Lung microvascular endothelial cell (primary cell): ENCODE data around the gene FASLG. TPM values are rescaled to one million over a fixed set of nuclear protein-coding genes. Genes with fewer than 3 reads are reported as not detected.

Experiments used
- DNase-seq, 2 donors: peaks; one replicate each; pipeline versions ENCODE4 v3.0.0 to v3.0.0-alpha.2; 2010; ENCODE audit warnings: low read depth in 2 of 2
- total RNA-seq: library from RNA; depleted of rRNA; stranded (reverse); fragments of >200 nt; gene quantifications from 2 replicates; pipeline ENCODE4 v1.2.1, GENCODE V29; 2014

Gene FASLG
- total RNA-seq, 1 donor from 2014 or later = not detected

GRCh38 chr1:172646653-172647052 lies 12.2 kb upstream of the FASLG start:
- no peak for DNase-seq

GRCh38 chr1:172647110-172647564 lies 11.8 kb upstream of the FASLG start:
- no peak for DNase-seq

GRCh38 chr1:172647987-172648386 lies 10.9 kb upstream of the FASLG start:
- no peak for DNase-seq

GRCh38 chr1:172650474-172651193 lies 8.3 kb upstream of the FASLG start:
- no peak for DNase-seq

- peak in 1 of 2 donors; percentile 40 for DNase-seq
These were observed 5.7 kb upstream of the FASLG start for GRCh38 chr1:172653015-172653709.

- peak in 1 of 2 donors; percentile 76 for DNase-seq
These were observed 4.4 kb upstream of the FASLG start for GRCh38 chr1:172654535-172654934.

GRCh38 chr1:172656576-172656975 lies 2.3 kb upstream of the FASLG start:
- DNase-seq = no peak

- no peak for DNase-seq
These were observed 1.3 kb upstream of the FASLG start for GRCh38 chr1:172657586-172657985.

- DNase-seq = no peak
These were observed 2.2 kb downstream of the FASLG start for GRCh38 chr1:172661107-172661506.

GRCh38 chr1:172662464-172663109 lies 3.7 kb downstream of the FASLG start:
- DNase-seq = peak; percentile 58 to 94

- no peak for DNase-seq
These were observed 4.8 kb downstream of the FASLG start for GRCh38 chr1:172663732-172664131.

GRCh38 chr1:172668097-172668496 lies 9.2 kb downstream of the FASLG start:
- no peak for DNase-seq

- no peak for DNase-seq
These were observed 10.1 kb downstream of the FASLG start for GRCh38 chr1:172669011-172669410.

- DNase-seq = no peak
These were observed 11.4 kb downstream of the FASLG start for GRCh38 chr1:172670316-172670715.

GRCh38 chr1:172670791-172671190 lies 11.9 kb downstream of the FASLG start:
- no peak for DNase-seq

GRCh38 chr1:172671591-172671990 lies 12.7 kb downstream of the FASLG start:
- no peak for DNase-seq

GRCh38 chr1:172672720-172673119 lies 13.8 kb downstream of the FASLG start:
- DNase-seq = no peak

- no peak for DNase-seq
These were observed 14.9 kb downstream of the FASLG start for GRCh38 chr1:172673761-172674160.

GRCh38 chr1:172674831-172675613 lies 16.1 kb downstream of the FASLG start:
- DNase-seq = no peak

GRCh38 chr1:172679000-172679772 lies 20.3 kb downstream of the FASLG start:
- DNase-seq = peak; percentile 6 to 67

- DNase-seq = no peak
These were observed 21.3 kb downstream of the FASLG start for GRCh38 chr1:172680244-172680643.
